Smooth muscle cell (in vitro differentiated cells): ENCODE results near the gene JARID2. TPM values are rescaled to one million over a fixed set of nuclear protein-coding genes. Genes with fewer than 3 reads are reported as not detected.
A peak's percentile ranks its signal among the peaks of the same experiment; 100 is the strongest.

Experiments
- DNase-seq: peaks from one replicate; lab custom pipeline; 2025; ENCODE audit not compliant: unreplicated experiment; lab: John Stamatoyannopoulos, UW
- H2AFZ ChIP-seq: fragments of 200-600 bp; sonication (generic); 2 replicates; pipeline ENCODE4 v1.6.0; 2016; ENCODE audit warnings: antibody characterized with exemption, low read depth, mild to moderate bottlenecking
- H3F3A ChIP-seq: fragments of 200-600 bp; sonication (generic); 2 replicates; pipeline ENCODE4 v1.6.0; 2017; ENCODE audit warnings: antibody characterized with exemption, low read depth
- H3K27ac ChIP-seq: fragments of 200-600 bp; sonication (generic); 2 replicates; pipeline ENCODE4 v1.5.1; 2016; ENCODE audit warnings: low read depth, mild to moderate bottlenecking
- H3K27me3 ChIP-seq: fragments of 200-600 bp; sonication (generic); 2 replicates; pipeline ENCODE4 v1.6.1; 2016; ENCODE audit warnings: low read depth, mild to moderate bottlenecking
- H3K36me3 ChIP-seq: fragments of 200-600 bp; sonication (generic); 2 replicates; pipeline ENCODE4 v1.5.1; 2016; ENCODE audit warnings: low read depth
- H3K4me1 ChIP-seq: fragments of 200-600 bp; sonication (generic); 2 replicates; pipeline ENCODE4 v1.5.1; 2016; ENCODE audit warnings: low read depth
- H3K4me2 ChIP-seq: fragments of 200-600 bp; sonication (generic); 2 replicates; pipeline ENCODE4 v1.6.0; 2016; ENCODE audit warnings: mild to moderate bottlenecking
- H3K4me3 ChIP-seq: fragments of 200-600 bp; sonication (generic); 2 replicates; pipeline ENCODE4 v1.5.1; 2016; ENCODE audit warnings: mild to moderate bottlenecking
- H3K79me2 ChIP-seq: fragments of 200-600 bp; sonication (generic); 2 replicates; pipeline ENCODE4 v1.6.0; 2016; ENCODE audit warnings: low read depth, mild to moderate bottlenecking
- H3K9ac ChIP-seq: fragments of 200-600 bp; sonication (generic); 2 replicates; pipeline ENCODE4 v1.6.0; 2016; ENCODE audit warnings: low read depth
- H3K9me3 ChIP-seq: fragments of 200-600 bp; sonication (generic); replicated peaks from 2 replicates; pipeline ENCODE4 v1.5.1; 2016; ENCODE audit warnings: low read depth
- H4K20me1 ChIP-seq: fragments of 200-600 bp; sonication (generic); 2 replicates; pipeline ENCODE4 v1.6.0; 2016; ENCODE audit warnings: low read depth
- CTCF ChIP-seq: fragments of 200-600 bp; sonication (generic); IDR thresholded peaks from 2 replicates; pipeline ENCODE4 v1.5.1; 2017; ENCODE audit warnings: borderline replicate concordance, mild to moderate bottlenecking, antibody characterized with exemption; ENCODE audit not compliant: insufficient read depth, poor library complexity, severe bottlenecking
- WGBS: methylation state at CpG from one replicate; pipeline ENCODE4 v1.1.7; 2016; ENCODE audit warnings: low lambda C conversion rate; 5-methylcytosine and 5-hydroxymethylcytosine counted together
- polyA plus RNA-seq: library from polyadenylated mRNA; unstranded; fragments of >200 nt; fragmentation: Nextera tagmentation; extraction: Ambion mirVana; gene quantifications from 2 replicates; pipeline ENCODE4 v1.2.1, GENCODE V29; 2016
- total RNA-seq: library from RNA; depleted of rRNA; stranded (reverse); fragments of >200 nt; gene quantifications from 2 replicates; pipeline ENCODE4 v1.2.3, GENCODE V29; 2014

JARID2 gene
- total and polyA plus RNA-seq, 2 experiments from 2014 or later = 5.2 to 10.2 TPM

- Histone ChIP-seq H3K9me3 (no peaks in the 10 kb centered on the region), H3K36me3 (no peaks in the 10 kb centered on the region), H4K20me1 (peaks cover 15% of the 10 kb centered on the region), H3K4me1 (peaks cover 9% of the 10 kb centered on the region), H3K4me2 (no peak overlapping the region), H3F3A (peaks cover 16% of the 10 kb centered on the region), H3K27ac (no peak overlapping the region), H3K79me2 (peaks cover 16% of the 10 kb centered on the region), H2AFZ (no peak overlapping the region), H3K27me3 (no peaks in the 10 kb centered on the region), H3K4me3 (no peak overlapping the region), H3K9ac (no peak overlapping the region)
- TF ChIP-seq CTCF = no peak
- no peak for DNase-seq
- 78% methylated on average over 1 of the region's 1 CpG for WGBS
Observed at GRCh38 chr6:15242937-15243614, 2.8 kb upstream of the JARID2 start.

DNA sequence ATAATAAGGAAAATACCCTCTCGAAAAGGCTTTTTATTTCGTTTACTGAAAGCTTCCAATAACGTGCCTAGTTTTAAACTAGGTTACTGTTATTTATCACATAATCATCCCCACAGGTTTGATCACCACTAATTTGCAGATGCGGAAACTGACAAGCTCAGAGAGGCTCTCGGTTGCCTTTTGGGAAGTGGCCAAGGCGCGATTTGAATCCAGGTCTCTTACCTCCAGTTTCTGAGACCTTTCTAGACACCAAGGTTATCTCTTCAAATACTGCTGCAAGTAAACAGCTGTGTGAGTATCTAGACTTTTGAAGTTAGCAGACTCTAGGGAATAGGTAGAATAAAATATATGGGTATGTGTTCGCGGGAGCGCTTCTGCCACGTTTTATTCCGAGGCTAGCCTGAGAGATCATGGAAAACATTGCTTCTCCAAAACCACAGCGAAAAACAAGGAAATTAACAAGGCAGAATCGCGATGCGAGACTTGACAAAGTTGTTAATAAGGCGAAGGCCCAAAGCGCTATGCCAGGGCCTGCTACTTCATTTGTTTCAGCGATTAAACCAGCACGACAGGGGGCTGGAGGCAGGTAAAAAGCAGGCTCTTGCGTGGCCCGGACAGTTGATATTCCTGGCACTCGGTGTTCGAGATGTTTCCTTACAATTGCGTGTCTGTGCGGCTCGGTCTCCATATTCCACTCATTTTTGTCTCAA lies 1.8 kb upstream of the JARID2 start:
- TF ChIP-seq CTCF = no peak
- Histone ChIP-seq H3K4me3 (peak overlapping the region; percentile 87), H3K9ac (peak overlapping the region; percentile 72), H3K4me2 (peak overlapping the region; percentile 84), H3F3A (peaks cover 19% of the 10 kb centered on the region), H3K27ac (peak overlapping the region; percentile 71), H3K4me1 (peaks cover 9% of the 10 kb centered on the region), H3K36me3 (no peaks in the 10 kb centered on the region), H3K27me3 (no peaks in the 10 kb centered on the region), H4K20me1 (peaks cover 18% of the 10 kb centered on the region), H3K9me3 (no peaks in the 10 kb centered on the region), H2AFZ (peak overlapping the region; percentile 97), H3K79me2 (peaks cover 16% of the 10 kb centered on the region)
- 26% methylated on average over 27 of the region's 27 CpGs for WGBS
- no peak for DNase-seq

DNA sequence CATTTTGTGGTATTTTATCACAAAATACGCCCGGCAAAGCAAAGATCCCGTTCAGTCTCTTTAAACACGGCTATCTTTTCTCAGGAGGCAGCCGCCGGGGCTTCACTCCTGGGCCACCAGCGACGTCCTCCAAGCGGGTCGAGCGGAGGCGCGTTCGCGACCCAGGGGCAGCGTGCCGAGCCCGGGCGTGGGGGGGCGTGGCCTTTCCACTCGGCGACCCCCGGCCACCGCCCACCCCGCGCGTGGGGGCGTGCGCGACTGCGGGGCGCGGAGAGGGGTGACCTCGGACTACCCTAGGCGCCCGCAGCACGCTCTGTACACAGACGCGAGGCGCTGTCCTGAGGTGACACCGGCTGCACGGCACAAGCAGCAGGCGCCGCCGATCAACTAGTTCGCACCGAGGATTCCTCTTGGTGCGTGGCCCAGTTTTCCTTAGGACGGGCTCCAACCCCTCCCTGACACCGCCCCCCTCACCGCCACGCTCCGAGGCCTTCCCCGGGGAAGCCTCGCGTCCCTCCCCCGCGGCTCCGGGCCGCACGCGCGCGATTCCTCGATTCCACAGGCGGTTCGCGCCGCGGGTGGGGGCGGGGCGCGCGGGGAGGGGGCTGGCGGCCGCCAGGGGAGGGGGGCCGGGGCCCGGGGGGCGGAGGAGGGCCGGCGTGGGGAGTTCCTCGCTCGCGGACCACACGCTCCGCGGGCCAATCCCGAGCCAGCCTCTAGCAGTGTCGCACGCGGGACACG lies 1.1 kb upstream of the JARID2 start:
- Histone ChIP-seq H3K4me2 (peak overlapping the region; percentile 84), H3K9ac (peak overlapping the region; percentile 72), H3K27me3 (no peaks in the 10 kb centered on the region), H4K20me1 (peaks cover 26% of the 10 kb centered on the region), H3F3A (peaks cover 21% of the 10 kb centered on the region), H3K36me3 (no peaks in the 10 kb centered on the region), H3K27ac (peak overlapping the region; percentile 71), H3K4me3 (peak overlapping the region; percentile 87), H2AFZ (peak overlapping the region; percentile 97), H3K9me3 (no peaks in the 10 kb centered on the region), H3K4me1 (peaks cover 9% of the 10 kb centered on the region), H3K79me2 (peaks cover 16% of the 10 kb centered on the region)
- DNase-seq = no peak
- WGBS = under 1% methylated on average over 54 of the region's 92 CpGs
- no peak for TF ChIP-seq CTCF
